Tibial nerve (tissue), 4 donors: ENCODE results near the gene RNF215. TPM values are rescaled to one million over a fixed set of nuclear protein-coding genes. Genes with fewer than 3 reads are reported as not detected.

Experiments
- DNase-seq, 2 donors: peaks; one replicate each; pipeline ENCODE4 v3.0.0-alpha.2; 2019; ENCODE audit warnings: low spot score in 2 of 2
- H3K27ac ChIP-seq, 4 donors: fragments of 200-600 bp; sonication (generic) in 3 of 4; one replicate each; pipeline ENCODE4 v1.5.1; 2017 to 2019; ENCODE audit warnings: mild to moderate bottlenecking in 1 of 4
- H3K27me3 ChIP-seq, 2 donors: fragments of 200-600 bp; sonication (generic) in 1 of 2; one replicate each; pipeline versions ENCODE4 v1.5.1 to v1.6.0; 2017 to 2019
- H3K36me3 ChIP-seq, 3 donors: fragments of 200-600 bp; sonication (generic); one replicate each; pipeline ENCODE4 v1.5.1; 2018 to 2019
- H3K4me1 ChIP-seq, 4 donors: fragments of 200-600 bp; sonication (generic) in 3 of 4; one replicate each; pipeline ENCODE4 v1.5.1; 2017 to 2019
- H3K4me3 ChIP-seq, 4 donors: fragments of 200-600 bp; sonication (generic) in 3 of 4; one replicate each; pipeline ENCODE4 v1.5.1; 2017 to 2019; ENCODE audit warnings: mild to moderate bottlenecking in 1 of 4, moderate library complexity in 1 of 4
- H3K9me3 ChIP-seq, 4 donors: fragments of 200-600 bp; sonication (generic) in 3 of 4; one replicate each; pipeline ENCODE4 v1.5.1; 2017 to 2019
- EP300 ChIP-seq, 2 donors: sonication (generic); formaldehyde crosslinking; IDR thresholded peaks; one replicate each; pipeline ENCODE4 v1.6.1; 2017; ENCODE audit warnings: antibody characterized with exemption in 2 of 2, mild to moderate bottlenecking in 1 of 2
- POLR2A ChIP-seq, 2 donors: fragments of 450-650 bp; IDR thresholded peaks; one replicate each; pipeline ENCODE4 v1.6.1; 2017; ENCODE audit warnings: antibody characterized with exemption in 2 of 2, mild to moderate bottlenecking in 2 of 2, moderate library complexity in 2 of 2
- WGBS, 2 donors: methylation state at CpG; one replicate each; pipeline ENCODE4 v1.1.5; 2018; 5-methylcytosine and 5-hydroxymethylcytosine counted together
- total RNA-seq, 4 donors: library from RNA; depleted of rRNA; stranded (reverse); fragments of >200 nt; gene quantifications; one replicate each; pipeline ENCODE4 v1.1.0, GENCODE V29; 2016
- TF ChIP-seq, protein P1 (sequence below), 5 experiments: fragments of 200-600 bp in 3 of 5; fragments of 450-650 bp in 2 of 5; sonication (generic) in 3 of 5; IDR thresholded peaks; one replicate each; pipeline ENCODE4 v1.5.1; 2016 to 2019; ENCODE audit warnings: antibody characterized with exemption in 5 of 5, mild to moderate bottlenecking in 3 of 5, moderate library complexity in 2 of 5

The RNF215 gene
- total RNA-seq, 4 donors from 2014 or later = 19.9 to 42.4 (median 25.2) TPM

DNA sequence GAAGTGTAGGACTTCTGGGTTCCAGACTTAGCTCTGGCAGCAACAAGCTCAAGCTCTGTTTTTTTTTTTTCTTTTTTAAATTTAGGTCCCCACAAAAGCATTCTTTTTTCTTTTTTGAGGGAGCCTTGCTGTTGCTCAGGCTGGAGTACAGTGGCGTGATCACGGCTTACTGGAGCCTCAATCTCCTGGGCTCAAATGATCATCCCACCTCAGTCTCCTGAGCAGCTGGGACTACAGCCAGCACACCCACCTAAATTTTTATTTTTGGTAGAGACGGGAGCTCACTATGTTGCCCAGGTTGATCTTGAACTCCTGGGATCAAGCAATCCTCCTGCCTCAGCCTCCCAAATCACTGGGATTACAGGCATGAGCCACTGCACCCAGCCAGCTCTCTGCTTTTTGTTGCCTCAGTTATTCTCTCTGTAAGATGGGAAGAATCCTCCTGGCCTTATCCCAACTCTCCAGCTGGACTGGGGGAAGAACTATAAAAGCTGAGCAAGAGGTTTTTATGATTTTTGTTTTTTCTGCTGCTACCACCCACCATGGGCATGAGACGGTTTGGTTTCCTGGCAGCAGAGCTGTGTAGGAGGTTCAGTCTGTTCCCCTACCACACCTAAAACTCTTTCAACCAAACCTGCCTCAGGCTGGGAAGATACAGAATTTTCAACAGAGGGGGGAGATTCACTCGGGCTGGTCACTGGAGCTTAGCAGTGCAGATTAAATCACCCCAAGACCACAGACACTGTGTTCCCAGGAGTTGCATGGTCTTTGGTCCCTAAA, 26.7 kb upstream of the RNF215 start:
- Histone ChIP-seq H3K27ac (peak overlapping the region in 1 of 4 donors; percentile 29), H3K36me3 (peaks cover 0 to 94% (median 9%) of the 10 kb centered on the region in 3 donors), H3K4me3 (no peak overlapping the region), H3K9me3 (no peaks in the 10 kb centered on the region), H3K27me3 (no peaks in the 10 kb centered on the region), H3K4me1 (no peaks in the 10 kb centered on the region)
- WGBS, 2 donors = 63 to 74% methylated on average over 5 of the region's 5 CpGs
- DNase-seq = no peak
- TF ChIP-seq POLR2A (IDR thresholded peaks at IDR 0.05) = no peak
- TF ChIP-seq, protein P1, sequence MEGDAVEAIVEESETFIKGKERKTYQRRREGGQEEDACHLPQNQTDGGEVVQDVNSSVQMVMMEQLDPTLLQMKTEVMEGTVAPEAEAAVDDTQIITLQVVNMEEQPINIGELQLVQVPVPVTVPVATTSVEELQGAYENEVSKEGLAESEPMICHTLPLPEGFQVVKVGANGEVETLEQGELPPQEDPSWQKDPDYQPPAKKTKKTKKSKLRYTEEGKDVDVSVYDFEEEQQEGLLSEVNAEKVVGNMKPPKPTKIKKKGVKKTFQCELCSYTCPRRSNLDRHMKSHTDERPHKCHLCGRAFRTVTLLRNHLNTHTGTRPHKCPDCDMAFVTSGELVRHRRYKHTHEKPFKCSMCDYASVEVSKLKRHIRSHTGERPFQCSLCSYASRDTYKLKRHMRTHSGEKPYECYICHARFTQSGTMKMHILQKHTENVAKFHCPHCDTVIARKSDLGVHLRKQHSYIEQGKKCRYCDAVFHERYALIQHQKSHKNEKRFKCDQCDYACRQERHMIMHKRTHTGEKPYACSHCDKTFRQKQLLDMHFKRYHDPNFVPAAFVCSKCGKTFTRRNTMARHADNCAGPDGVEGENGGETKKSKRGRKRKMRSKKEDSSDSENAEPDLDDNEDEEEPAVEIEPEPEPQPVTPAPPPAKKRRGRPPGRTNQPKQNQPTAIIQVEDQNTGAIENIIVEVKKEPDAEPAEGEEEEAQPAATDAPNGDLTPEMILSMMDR (IDR thresholded peaks at IDR 0.05) = no peak
- no peak for TF ChIP-seq EP300 (IDR thresholded peaks at IDR 0.05)

DNA sequence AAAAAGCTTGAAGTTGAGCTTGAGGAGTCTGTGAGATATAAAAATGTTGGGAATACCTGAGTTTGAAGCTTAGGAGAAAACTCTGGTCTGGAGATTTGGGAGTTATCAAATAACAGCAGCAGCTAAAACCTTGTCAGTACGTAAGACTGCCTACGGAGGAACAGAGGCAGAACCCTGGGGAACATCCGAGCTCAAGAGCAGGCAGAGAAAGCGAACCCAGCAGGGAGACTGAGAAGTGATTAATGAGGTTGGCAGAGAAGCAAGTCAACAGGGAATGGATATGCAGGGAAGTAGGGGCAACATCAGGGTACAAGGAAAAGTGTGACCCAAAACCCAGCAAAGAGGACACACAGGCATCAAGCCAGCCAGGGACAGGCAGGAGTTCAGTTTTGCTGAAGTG, 25.8 kb upstream of the RNF215 start:
- DNase-seq = no peak
- H3K9me3 ChIP-seq = no peaks in the 10 kb centered on the region
- no peaks in the 10 kb centered on the region for H3K4me1 ChIP-seq
- WGBS, 2 donors = 83 to 86% methylated on average over 4 of the region's 4 CpGs
- peaks cover 0 to 92% (median 5%) of the 10 kb centered on the region in 3 donors for H3K36me3 ChIP-seq
- H3K27me3 ChIP-seq = no peaks in the 10 kb centered on the region
- no peak overlapping the region for H3K27ac ChIP-seq
- no peak overlapping the region for H3K4me3 ChIP-seq
- TF ChIP-seq, protein P1 (IDR thresholded peaks at IDR 0.05) = no peak
- TF ChIP-seq EP300 (IDR thresholded peaks at IDR 0.05) = no peak
- no peak for TF ChIP-seq POLR2A (IDR thresholded peaks at IDR 0.05)

DNA sequence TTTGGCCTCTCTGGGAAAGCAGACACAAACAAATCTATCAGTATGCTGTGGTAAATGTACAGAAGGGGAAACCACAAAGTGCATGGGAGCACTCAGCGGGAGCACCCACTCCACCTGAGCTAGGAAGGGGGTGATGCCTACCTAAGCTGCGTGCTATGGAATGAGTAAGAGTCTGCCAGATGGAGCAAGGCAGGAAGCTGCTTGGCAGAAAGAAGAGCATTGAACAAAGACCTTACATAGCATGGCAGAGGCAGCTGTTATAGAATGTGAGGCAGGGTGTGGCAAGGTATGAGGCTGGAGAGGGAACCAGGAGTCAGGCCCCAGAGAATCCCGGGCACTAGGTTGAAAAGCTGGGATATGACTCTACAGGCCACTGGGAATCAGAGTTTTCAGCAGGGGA, 24.6 kb upstream of the RNF215 start:
- H3K4me1 ChIP-seq = no peaks in the 10 kb centered on the region

GRCh38 chr22:30408388-30409102, 21.3 kb upstream of the RNF215 start:
- Histone ChIP-seq H3K4me1 (peaks cover 0 to 9% (median 3%) of the 10 kb centered on the region in 4 donors), H3K9me3 (no peaks in the 10 kb centered on the region), H3K4me3 (no peak overlapping the region), H3K36me3 (peaks cover 0 to 70% (median 5%) of the 10 kb centered on the region in 3 donors), H3K27me3 (no peaks in the 10 kb centered on the region), H3K27ac (no peak overlapping the region)
- TF ChIP-seq, protein P1 (IDR thresholded peaks at IDR 0.05) = no peak
- TF ChIP-seq EP300 (IDR thresholded peaks at IDR 0.05) (no peak), POLR2A (IDR thresholded peaks at IDR 0.05) (no peak)
- WGBS, 2 donors = 75 to 83% methylated on average over 10 to 13 of the region's 13 CpGs
- DNase-seq = no peak

More for the DNA sequence above, 24.6 kb upstream of the RNF215 start:
- no peak overlapping the region for H3K27ac ChIP-seq
- TF ChIP-seq EP300 (IDR thresholded peaks at IDR 0.05) (no peak), POLR2A (IDR thresholded peaks at IDR 0.05) (no peak)
- TF ChIP-seq, protein P1 (IDR thresholded peaks at IDR 0.05) = no peak
- no peaks in the 10 kb centered on the region for H3K27me3 ChIP-seq
- WGBS, 2 donors = 92 to 94% methylated on average over 3 of the region's 3 CpGs
- DNase-seq = no peak
- no peaks in the 10 kb centered on the region for H3K9me3 ChIP-seq
- H3K4me3 ChIP-seq = no peak overlapping the region
- H3K36me3 ChIP-seq = peaks cover 0 to 94% (median 5%) of the 10 kb centered on the region in 3 donors

DNA sequence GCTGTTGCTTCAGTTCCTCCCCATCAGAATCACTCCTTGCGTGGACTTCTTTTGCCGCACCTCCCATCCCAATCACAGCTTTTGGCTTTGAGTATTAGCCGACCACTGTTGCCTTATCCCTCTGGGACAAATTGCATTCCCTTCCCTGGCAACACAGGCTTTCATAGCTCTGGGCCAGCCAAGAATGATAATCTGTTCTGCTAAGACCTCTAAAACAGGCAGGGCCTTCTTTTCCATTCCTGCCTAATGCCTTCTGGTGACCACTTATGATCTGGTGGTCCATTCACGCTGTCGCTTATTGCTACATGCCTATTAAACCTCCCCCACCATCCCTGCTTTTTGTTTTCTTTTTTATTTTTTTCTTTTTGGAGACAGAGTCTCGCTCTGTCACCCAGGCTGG, 19.2 kb upstream of the RNF215 start:
- TF ChIP-seq, protein P1 (IDR thresholded peaks at IDR 0.05) = no peak
- TF ChIP-seq POLR2A (IDR thresholded peaks at IDR 0.05) = no peak
- TF ChIP-seq EP300 (IDR thresholded peaks at IDR 0.05) = no peak
- Histone ChIP-seq H3K4me3 (no peak overlapping the region), H3K27ac (no peak overlapping the region), H3K27me3 (no peaks in the 10 kb centered on the region), H3K36me3 (peaks cover 0 to 56% (median 5%) of the 10 kb centered on the region in 3 donors), H3K9me3 (no peaks in the 10 kb centered on the region), H3K4me1 (peaks cover 0 to 17% (median 6%) of the 10 kb centered on the region in 4 donors)
- DNase-seq = no peak
- 67 to 76% methylated on average over 6 of the region's 6 CpGs for WGBS, 2 donors
